GM12801 (cell line): Measurements from ENCODE around the gene KCNQ1OT1.

Source experiments
- CTCF ChIP-seq: IDR thresholded peaks from one replicate; pipeline ENCODE4 v1.5.1; 2011; ENCODE audit warnings: control low read depth; ENCODE audit not compliant: insufficient read length; ENCODE audit errors: extremely low read depth

Gene KCNQ1OT1

GRCh38 chr11:2663506-2663905 is 36.3 kb downstream of the KCNQ1OT1 start:
- TF ChIP-seq CTCF, result no peak

- TF ChIP-seq CTCF, result no peak
Observed at GRCh38 chr11:2662430-2663299, 37.1 kb downstream of the KCNQ1OT1 start.

- no peak for TF ChIP-seq CTCF
Observed at GRCh38 chr11:2662024-2662312, 37.8 kb downstream of the KCNQ1OT1 start.

GRCh38 chr11:2661173-2662023 is 38.4 kb downstream of the KCNQ1OT1 start:
- TF ChIP-seq CTCF, result no peak

GRCh38 chr11:2660357-2660939 is 39.3 kb downstream of the KCNQ1OT1 start:
- TF ChIP-seq CTCF, result no peak

- TF ChIP-seq CTCF, result no peak
Observed at GRCh38 chr11:2657697-2658284, 42.0 kb downstream of the KCNQ1OT1 start.

- TF ChIP-seq CTCF, result no peak
Observed at GRCh38 chr11:2656859-2657258, 42.9 kb downstream of the KCNQ1OT1 start.
